Testis (tissue), 3 donors: Measurements from ENCODE around the gene MAGI1. TPM values are rescaled to one million over a fixed set of nuclear protein-coding genes. Genes with fewer than 3 reads are reported as not detected.

Source experiments
- DNase-seq: peaks from one replicate; pipeline ENCODE4 v3.0.0-alpha.2; 2019
- H3K27ac ChIP-seq, 2 donors: fragments of 200-600 bp; sonication (generic); one replicate each; pipeline ENCODE4 v1.5.1; 2019
- H3K27me3 ChIP-seq: fragments of 200-600 bp; sonication (generic); one replicate; pipeline ENCODE4 v1.5.1; 2019
- H3K36me3 ChIP-seq: fragments of 200-600 bp; sonication (generic); one replicate; pipeline ENCODE4 v1.5.1; 2017; ENCODE audit warnings: low read depth; ENCODE audit errors: missing control alignments
- H3K4me1 ChIP-seq: fragments of 200-600 bp; sonication (generic); one replicate; pipeline ENCODE4 v1.5.1; 2019
- H3K4me3 ChIP-seq, 2 donors: fragments of 200-600 bp; sonication (generic); one replicate each; pipeline ENCODE4 v1.5.1; 2017 to 2019
- H3K9me3 ChIP-seq: fragments of 200-600 bp; sonication (generic); one replicate; pipeline ENCODE4 v1.5.1; 2017
- POLR2A ChIP-seq: fragments of 450-650 bp; IDR thresholded peaks from one replicate; pipeline ENCODE4 v1.6.1; 2017; ENCODE audit warnings: antibody characterized with exemption, mild to moderate bottlenecking, moderate library complexity
- WGBS, 2 donors: methylation state at CpG; one replicate each; pipeline ENCODE4 v1.1.5; 2018; 5-methylcytosine and 5-hydroxymethylcytosine counted together
- intact Hi-C: fragments of 100-400 bp; cut with DNase I; formaldehyde crosslinking; loops from one replicate; pipeline ENCODE4 v1.15.1; 2023; ENCODE audit warnings: low total_unique reads
- polyA plus RNA-seq: library from polyadenylated mRNA; stranded (reverse); fragments of 350-450 nt; fragmentation: Illumina TruSeq; extraction: RNeasy Lipid Tissue Mini Kit (QIAGEN cat#74804); gene quantifications from one replicate; pipeline ENCODE4 v1.2.3, GENCODE V29; 2014; ENCODE audit warnings: low read depth, low replicate concordance; ENCODE audit not compliant: insufficient read depth
- total RNA-seq, 2 donors: library from RNA; depleted of rRNA; stranded (reverse); fragments of >200 nt; gene quantifications; one replicate each; pipeline ENCODE4 v1.2.3, GENCODE V29; 2016
- TF ChIP-seq, protein P1 (sequence below), 3 experiments: fragments of 450-650 bp in 2 of 3; fragments of 200-600 bp in 1 of 3; sonication (generic) in 1 of 3; IDR thresholded peaks; one replicate each; pipeline ENCODE4 v1.5.1; 2016 to 2019; ENCODE audit warnings: antibody characterized with exemption in 3 of 3, mild to moderate bottlenecking in 2 of 3, moderate library complexity in 1 of 3

Gene MAGI1
- total and polyA plus RNA-seq, 3 donors from 2014 or later: 55.4 to 60.4 (median 56.1) TPM

DNA sequence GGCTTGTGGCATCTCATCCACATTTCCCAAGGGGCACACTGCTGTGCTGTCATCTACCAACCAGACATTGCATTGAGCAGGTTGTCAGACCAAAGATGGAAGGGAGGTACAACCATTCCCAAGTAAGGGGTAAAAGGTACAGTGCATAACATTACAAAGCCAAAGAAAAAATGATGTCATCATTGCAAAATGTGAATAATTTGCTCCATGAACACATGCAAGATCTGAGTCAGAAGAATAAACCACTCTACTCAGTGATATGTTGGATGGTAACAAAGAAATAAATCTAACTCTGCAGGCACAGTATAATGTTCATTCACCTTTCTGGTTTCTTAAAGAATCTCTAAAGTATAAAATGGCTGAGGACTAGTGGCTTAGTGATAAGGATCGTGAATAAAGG, 202.7 kb downstream of the MAGI1 start:
- 81 to 90% methylated on average over 1 of the region's 1 CpG for WGBS, 2 donors
- Histone ChIP-seq H3K27me3 (no peaks in the 10 kb centered on the region), H3K27ac (no peak overlapping the region), H3K36me3 (no peaks in the 10 kb centered on the region), H3K4me1 (no peaks in the 10 kb centered on the region), H3K9me3 (no peaks in the 10 kb centered on the region), H3K4me3 (no peak overlapping the region)
- DNase-seq: no peak
- intact Hi-C loops: no loop called here
- TF ChIP-seq, protein P1, sequence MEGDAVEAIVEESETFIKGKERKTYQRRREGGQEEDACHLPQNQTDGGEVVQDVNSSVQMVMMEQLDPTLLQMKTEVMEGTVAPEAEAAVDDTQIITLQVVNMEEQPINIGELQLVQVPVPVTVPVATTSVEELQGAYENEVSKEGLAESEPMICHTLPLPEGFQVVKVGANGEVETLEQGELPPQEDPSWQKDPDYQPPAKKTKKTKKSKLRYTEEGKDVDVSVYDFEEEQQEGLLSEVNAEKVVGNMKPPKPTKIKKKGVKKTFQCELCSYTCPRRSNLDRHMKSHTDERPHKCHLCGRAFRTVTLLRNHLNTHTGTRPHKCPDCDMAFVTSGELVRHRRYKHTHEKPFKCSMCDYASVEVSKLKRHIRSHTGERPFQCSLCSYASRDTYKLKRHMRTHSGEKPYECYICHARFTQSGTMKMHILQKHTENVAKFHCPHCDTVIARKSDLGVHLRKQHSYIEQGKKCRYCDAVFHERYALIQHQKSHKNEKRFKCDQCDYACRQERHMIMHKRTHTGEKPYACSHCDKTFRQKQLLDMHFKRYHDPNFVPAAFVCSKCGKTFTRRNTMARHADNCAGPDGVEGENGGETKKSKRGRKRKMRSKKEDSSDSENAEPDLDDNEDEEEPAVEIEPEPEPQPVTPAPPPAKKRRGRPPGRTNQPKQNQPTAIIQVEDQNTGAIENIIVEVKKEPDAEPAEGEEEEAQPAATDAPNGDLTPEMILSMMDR (IDR thresholded peaks at IDR 0.05): no peak
- TF ChIP-seq POLR2A: no peak

DNA sequence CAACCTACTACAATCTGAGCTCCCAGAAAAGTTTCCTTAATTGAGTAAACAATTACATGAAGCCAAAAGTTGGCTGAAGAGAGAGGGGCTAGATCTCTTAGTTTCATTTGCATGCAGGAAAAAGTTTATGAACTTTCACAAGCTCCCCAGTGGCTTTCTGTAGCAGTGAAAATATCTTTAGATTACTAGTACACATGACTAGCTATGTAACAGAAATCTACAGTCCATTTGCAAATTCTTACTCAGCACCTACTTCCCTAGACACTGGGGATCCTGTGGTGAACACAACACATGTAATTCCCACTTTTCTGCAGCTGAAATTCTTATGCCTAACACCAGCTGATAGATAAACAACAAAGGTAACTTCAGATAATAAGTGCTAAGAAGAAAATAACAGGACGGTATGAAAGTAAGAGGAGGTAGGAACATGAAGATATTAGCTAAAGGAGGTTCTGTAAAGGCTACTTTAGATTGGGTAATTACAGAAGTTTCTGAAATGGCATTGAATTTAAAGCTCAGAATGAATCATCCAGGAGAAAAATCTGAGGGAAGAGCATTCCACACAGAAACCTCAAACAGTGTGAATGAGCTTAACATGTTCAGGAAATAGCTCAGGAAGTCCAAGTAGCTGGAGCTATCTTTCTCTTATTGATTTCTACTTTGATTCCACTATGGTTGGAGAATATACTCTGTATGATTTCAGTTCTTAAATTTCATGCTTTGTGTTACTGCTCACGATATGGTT, 204.8 kb downstream of the MAGI1 start:
- H3K27me3 ChIP-seq: no peaks in the 10 kb centered on the region
- H3K27ac ChIP-seq: no peak overlapping the region
- no peak overlapping the region for H3K4me3 ChIP-seq
- H3K4me1 ChIP-seq: no peaks in the 10 kb centered on the region
- DNase-seq: no peak
- H3K36me3 ChIP-seq: no peaks in the 10 kb centered on the region
- no peaks in the 10 kb centered on the region for H3K9me3 ChIP-seq
- no peak for TF ChIP-seq POLR2A
- TF ChIP-seq, protein P1 (IDR thresholded peaks at IDR 0.05): no peak
- 59 to 62% methylated on average over 2 of the region's 2 CpGs for WGBS, 2 donors
- intact Hi-C loops: no loop called here

DNA sequence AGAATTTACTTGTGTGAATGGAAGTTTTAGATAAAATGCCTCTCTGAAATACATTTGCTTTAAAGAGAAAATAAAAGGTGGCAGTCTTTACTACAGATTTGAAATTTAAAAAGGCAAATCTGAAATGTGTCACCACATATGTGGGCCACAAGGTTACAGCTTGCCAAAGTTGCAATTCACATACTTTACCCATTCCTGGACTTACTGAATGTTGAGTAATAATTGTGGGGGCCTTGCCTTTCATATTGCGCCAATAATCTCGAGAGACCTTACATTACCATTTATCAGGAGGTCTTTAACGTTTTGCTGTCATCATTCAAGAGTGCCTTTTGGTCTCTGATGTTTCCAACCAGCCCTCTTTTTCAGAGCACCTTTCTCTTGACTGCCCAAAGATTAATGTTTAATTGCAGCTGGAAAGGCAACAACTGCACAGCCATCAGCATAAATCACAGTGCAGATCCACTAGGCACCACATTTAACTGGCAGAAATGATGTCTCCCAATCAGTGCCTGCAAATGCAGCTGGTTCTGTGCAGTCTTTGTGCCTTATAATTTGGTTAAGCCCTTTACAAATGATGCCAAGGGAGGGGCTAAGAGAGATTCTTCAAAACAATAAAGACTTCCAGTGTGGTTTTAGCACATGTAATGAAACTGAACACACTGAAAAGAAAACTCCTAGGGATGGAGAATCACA, 206.8 kb downstream of the MAGI1 start:
- intact Hi-C loops: no loop called here

DNA sequence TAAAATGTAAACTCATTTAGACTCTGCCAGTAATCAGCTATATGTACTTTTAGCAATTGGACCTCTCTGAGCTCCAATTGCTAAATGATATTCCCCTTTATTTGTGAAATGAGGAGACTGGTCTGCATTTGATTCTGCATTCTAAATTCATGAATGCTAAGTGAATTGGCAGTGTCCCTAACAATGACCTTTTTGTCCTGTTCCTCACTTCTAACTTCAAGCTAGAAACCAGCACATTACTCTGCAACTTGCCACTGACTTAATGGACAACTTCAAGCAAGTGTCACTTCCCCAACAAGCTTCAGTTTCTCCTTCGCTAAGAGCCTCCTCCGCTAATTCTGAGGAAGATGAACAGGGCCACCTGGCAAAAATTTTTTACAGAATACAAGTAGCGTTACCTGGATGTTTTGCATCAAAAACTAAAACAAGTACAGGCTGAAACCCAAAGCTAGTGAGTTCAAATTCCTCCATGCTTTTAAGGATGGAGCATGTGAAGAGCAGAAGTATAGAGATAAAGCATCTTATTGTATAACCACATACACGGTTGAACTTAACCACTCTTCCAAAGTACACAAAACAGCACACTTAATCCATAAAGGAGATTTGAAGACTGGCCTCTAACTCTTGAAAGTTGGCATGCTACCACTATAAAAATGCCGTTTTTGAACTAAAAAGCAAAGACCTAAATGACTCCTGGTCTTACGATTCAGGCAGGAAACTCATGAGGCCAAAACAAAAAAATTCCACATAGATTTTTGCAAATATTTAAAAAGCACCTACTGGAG, 207.6 kb downstream of the MAGI1 start:
- Histone ChIP-seq H3K4me3 (no peak overlapping the region), H3K27ac (no peak overlapping the region), H3K36me3 (no peaks in the 10 kb centered on the region), H3K9me3 (no peaks in the 10 kb centered on the region), H3K27me3 (no peaks in the 10 kb centered on the region), H3K4me1 (no peaks in the 10 kb centered on the region)
- no peak for DNase-seq
- intact Hi-C loops: no loop called here
- no peak for TF ChIP-seq POLR2A
- TF ChIP-seq, protein P1 (IDR thresholded peaks at IDR 0.05): no peak
- WGBS, 2 donors: 79 to 85% methylated on average over 6 of the region's 6 CpGs

More for the DNA sequence above, 206.8 kb downstream of the MAGI1 start:
- Histone ChIP-seq H3K4me3 (no peak overlapping the region), H3K27ac (no peak overlapping the region), H3K27me3 (no peaks in the 10 kb centered on the region), H3K4me1 (no peaks in the 10 kb centered on the region), H3K9me3 (no peaks in the 10 kb centered on the region), H3K36me3 (no peaks in the 10 kb centered on the region)
- TF ChIP-seq POLR2A: no peak
- TF ChIP-seq, protein P1 (IDR thresholded peaks at IDR 0.05): no peak
- DNase-seq: no peak
- 61 to 70% methylated on average over 3 of the region's 3 CpGs for WGBS, 2 donors
